GM23248 (cell line): Measurements from ENCODE around the gene LRSAM1.

Source experiments
- EZH2 ChIP-seq: fragments of 200-600 bp; sonication (generic); IDR thresholded peaks from 2 replicates; pipeline ENCODE4 v1.6.1; 2018; ENCODE audit warnings: antibody characterized with exemption, mild to moderate bottlenecking; ENCODE audit not compliant: insufficient read depth, poor library complexity, severe bottlenecking
- EZH2phosphoT487 ChIP-seq: fragments of 200-600 bp; sonication (generic); IDR thresholded peaks from 2 replicates; pipeline ENCODE4 v1.6.1; 2018; ENCODE audit warnings: antibody characterized with exemption, moderate library complexity, mild to moderate bottlenecking, low read depth; ENCODE audit not compliant: insufficient read depth

DNA sequence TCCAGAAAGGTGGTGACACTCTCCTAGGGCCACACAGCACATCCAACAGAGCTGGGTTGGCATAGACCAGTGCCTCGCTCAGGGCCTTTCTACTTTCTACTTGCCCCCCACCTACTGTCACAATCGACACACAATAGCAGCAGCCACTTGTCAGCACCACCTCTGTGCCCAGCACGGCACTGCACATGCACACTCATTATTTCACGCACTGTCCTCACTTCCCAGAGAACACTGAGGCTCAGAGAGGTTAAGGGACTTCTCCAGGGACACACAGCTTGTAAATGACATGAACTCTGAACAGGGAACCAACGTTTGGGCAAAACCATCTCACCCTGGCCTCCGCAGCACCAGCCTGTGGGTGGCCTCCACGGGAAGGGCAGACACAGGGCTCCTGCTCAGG is 89.9 kb downstream of the LRSAM1 start:
- TF ChIP-seq EZH2 (no peak), EZH2phosphoT487 (no peak)
